Ureter (tissue), 1 donor: Measurements from ENCODE around the gene KCNH1. TPM values are rescaled to one million over a fixed set of nuclear protein-coding genes. Genes with fewer than 3 reads are reported as not detected.
"Not testable (repeated sequence)": the region's sequence is repeated elsewhere in the genome, so short reads cannot be mapped to it uniquely, and the experiment has no call there.

Experiments used
- DNase-seq: peaks from one replicate; pipeline ENCODE4 v3.0.0-alpha.2; 2020; ENCODE audit warnings: low spot score
- total RNA-seq: library from RNA; stranded (reverse); gene quantifications from one replicate; pipeline ENCODE4 v1.2.4, GENCODE V29; 2023
- donor health status: DM: yes; HTN: yes; CAD: no.

KCNH1 gene
- total RNA-seq, 1 donor from 2014 or later: 0.86 TPM

- no peak for DNase-seq
Observed at GRCh38 chr1:211095381-211095780, 38.6 kb downstream of the KCNH1 start.

GRCh38 chr1:211092955-211093354, 41.0 kb downstream of the KCNH1 start:
- no peak for DNase-seq

GRCh38 chr1:211091867-211092266, 42.1 kb downstream of the KCNH1 start:
- no peak for DNase-seq

GRCh38 chr1:211089536-211089935, 44.4 kb downstream of the KCNH1 start:
- no peak for DNase-seq

GRCh38 chr1:211088156-211088555, 45.8 kb downstream of the KCNH1 start:
- DNase-seq: no peak

- no peak for DNase-seq
Observed at GRCh38 chr1:211082824-211083223, 51.1 kb downstream of the KCNH1 start.

- DNase-seq: not testable (repeated sequence)
Observed at GRCh38 chr1:211081447-211081846, 52.5 kb downstream of the KCNH1 start.

GRCh38 chr1:211068976-211069375, 65.0 kb downstream of the KCNH1 start:
- no peak for DNase-seq

- no peak for DNase-seq
Observed at GRCh38 chr1:211066781-211067384, 67.1 kb downstream of the KCNH1 start.

- DNase-seq: not testable (repeated sequence)
Observed at GRCh38 chr1:211041838-211042237, 92.1 kb downstream of the KCNH1 start.

GRCh38 chr1:211037095-211037494, 96.9 kb downstream of the KCNH1 start:
- no peak for DNase-seq

GRCh38 chr1:211036381-211037060, 97.4 kb downstream of the KCNH1 start:
- DNase-seq: no peak

- no peak for DNase-seq
Observed at GRCh38 chr1:211035821-211036380, 98.0 kb downstream of the KCNH1 start.

GRCh38 chr1:211033921-211034525, 99.9 kb downstream of the KCNH1 start:
- DNase-seq: no peak

GRCh38 chr1:211024901-211025300, 109.0 kb downstream of the KCNH1 start:
- no peak for DNase-seq

GRCh38 chr1:211019266-211019665, 114.7 kb downstream of the KCNH1 start:
- no peak for DNase-seq

GRCh38 chr1:211018690-211019089, 115.3 kb downstream of the KCNH1 start:
- no peak for DNase-seq

GRCh38 chr1:211017075-211017718, 116.8 kb downstream of the KCNH1 start:
- no peak for DNase-seq

GRCh38 chr1:211014275-211014674, 119.7 kb downstream of the KCNH1 start:
- no peak for DNase-seq

- no peak for DNase-seq
Observed at GRCh38 chr1:211013346-211014240, 120.4 kb downstream of the KCNH1 start.

GRCh38 chr1:211011128-211011527, 122.8 kb downstream of the KCNH1 start:
- DNase-seq: not testable (repeated sequence)
